ENCODE results near the gene INTS14. TPM values are rescaled to one million over a fixed set of nuclear protein-coding genes. Genes with fewer than 3 reads are reported as not detected.

INTS14 gene
- total and polyA plus RNA-seq, 2 experiments from 2014 or later: 28.6 to 45.7 TPM

DNA sequence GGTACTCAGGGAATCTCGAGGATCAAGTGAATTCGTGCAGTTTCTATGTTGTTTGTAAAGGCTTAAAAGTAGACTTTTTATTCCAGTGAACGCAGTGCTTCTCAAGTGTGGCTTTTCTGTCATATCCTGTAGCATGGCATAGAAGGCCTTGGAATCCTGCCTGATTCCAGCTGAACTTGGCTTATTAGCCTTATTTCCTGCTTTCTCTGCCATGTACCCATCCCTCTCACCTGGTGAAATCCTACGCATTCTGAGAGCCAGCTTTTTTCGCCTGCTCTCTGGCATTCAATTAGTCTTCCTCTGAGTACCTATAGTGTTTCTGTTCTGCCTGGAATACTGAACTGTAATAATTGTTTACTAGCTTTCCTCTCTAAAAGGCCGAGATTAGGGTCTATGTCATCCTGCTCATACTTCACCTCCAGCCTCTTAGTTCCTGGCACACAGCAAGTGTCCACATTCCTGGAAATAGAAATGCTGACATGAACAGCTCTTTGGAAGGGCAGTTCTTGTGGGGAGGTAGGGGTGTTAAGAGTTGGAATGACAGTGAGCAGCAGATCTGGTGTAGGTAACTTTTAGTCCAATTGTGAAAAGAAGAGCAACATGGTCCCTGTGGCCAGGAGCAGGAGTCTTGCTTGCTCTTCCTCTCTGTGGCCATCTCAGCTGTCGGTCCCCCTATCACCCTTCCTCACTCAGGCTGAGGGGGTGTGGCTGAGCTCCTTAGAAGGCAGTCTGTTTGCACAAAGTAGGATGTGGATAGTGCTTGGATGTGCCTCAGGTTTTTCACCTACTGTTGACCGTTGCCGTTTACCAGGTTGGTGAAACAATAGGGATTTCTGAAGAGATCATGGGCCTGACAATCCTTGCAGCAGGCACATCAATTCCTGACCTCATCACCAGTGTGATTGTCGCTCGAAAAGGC lies 41.2 kb upstream of the INTS14 start:
- Histone ChIP-seq H3K4me3 (no peak overlapping the region), H3K4me2 (no peak overlapping the region), H4K20me1 (ENCODE audit: insufficient read depth, poor library complexity, severe bottlenecking) (no peaks in the 10 kb centered on the region), H3K36me3 (replicated peaks; ENCODE audit: insufficient read depth, low read depth) (no peaks in the 10 kb centered on the region), H2AFZ (no peak overlapping the region), H3K79me2 (no peaks in the 10 kb centered on the region), H3K9me3 (ENCODE audit: low read depth) (no peaks in the 10 kb centered on the region), H3K4me1 (ENCODE audit: insufficient read depth) (no peaks in the 10 kb centered on the region), H3K27me3 (no peaks in the 10 kb centered on the region), H3K9me2 (replicated peaks; ENCODE audit: insufficient read depth) (no peaks in the 10 kb centered on the region), H3K27ac (no peak overlapping the region)
- WGBS (ENCODE audit: low lambda C conversion rate, missing lambda C conversion rate): 73% methylated on average over 11 of the region's 11 CpGs
- no peak for DNase-seq (ENCODE audit: low spot score)
- no peak for TF ChIP-seq EZH2phosphoT487 (IDR thresholded peaks at IDR 0.05; ENCODE audit: low read depth, severe bottlenecking, unreplicated experiment)
- TF ChIP-seq, protein P1, sequence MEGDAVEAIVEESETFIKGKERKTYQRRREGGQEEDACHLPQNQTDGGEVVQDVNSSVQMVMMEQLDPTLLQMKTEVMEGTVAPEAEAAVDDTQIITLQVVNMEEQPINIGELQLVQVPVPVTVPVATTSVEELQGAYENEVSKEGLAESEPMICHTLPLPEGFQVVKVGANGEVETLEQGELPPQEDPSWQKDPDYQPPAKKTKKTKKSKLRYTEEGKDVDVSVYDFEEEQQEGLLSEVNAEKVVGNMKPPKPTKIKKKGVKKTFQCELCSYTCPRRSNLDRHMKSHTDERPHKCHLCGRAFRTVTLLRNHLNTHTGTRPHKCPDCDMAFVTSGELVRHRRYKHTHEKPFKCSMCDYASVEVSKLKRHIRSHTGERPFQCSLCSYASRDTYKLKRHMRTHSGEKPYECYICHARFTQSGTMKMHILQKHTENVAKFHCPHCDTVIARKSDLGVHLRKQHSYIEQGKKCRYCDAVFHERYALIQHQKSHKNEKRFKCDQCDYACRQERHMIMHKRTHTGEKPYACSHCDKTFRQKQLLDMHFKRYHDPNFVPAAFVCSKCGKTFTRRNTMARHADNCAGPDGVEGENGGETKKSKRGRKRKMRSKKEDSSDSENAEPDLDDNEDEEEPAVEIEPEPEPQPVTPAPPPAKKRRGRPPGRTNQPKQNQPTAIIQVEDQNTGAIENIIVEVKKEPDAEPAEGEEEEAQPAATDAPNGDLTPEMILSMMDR (IDR thresholded peaks at IDR 0.05; ENCODE audit: poor library complexity): no peak

DNA sequence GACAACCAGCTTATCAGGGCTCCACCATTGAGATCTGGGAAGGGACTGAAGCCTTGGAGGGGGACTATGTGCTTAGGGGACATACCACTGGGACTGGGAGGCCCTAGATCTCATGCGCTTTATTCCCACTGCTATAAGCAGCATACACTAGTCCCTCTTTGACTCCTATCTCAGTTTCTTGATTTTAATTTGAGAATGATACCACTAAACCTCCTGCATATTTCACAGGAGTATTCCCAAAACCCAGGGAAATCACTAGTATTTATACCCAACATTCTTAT lies 40.1 kb upstream of the INTS14 start:
- no peaks in the 10 kb centered on the region for H4K20me1 ChIP-seq (ENCODE audit: insufficient read depth, poor library complexity, severe bottlenecking)
- H3K36me3 ChIP-seq (replicated peaks; ENCODE audit: insufficient read depth, low read depth): no peaks in the 10 kb centered on the region
- H3K9me3 ChIP-seq (ENCODE audit: low read depth): no peaks in the 10 kb centered on the region
- no peak overlapping the region for H3K27ac ChIP-seq
- WGBS (ENCODE audit: low lambda C conversion rate, missing lambda C conversion rate): 95% methylated on average over 1 of the region's 1 CpG
- no peaks in the 10 kb centered on the region for H3K27me3 ChIP-seq
- no peak overlapping the region for H3K4me3 ChIP-seq
- H3K79me2 ChIP-seq: no peaks in the 10 kb centered on the region
- no peak overlapping the region for H3K4me2 ChIP-seq
- no peak overlapping the region for H2AFZ ChIP-seq
- no peak for DNase-seq (ENCODE audit: low spot score)
- no peaks in the 10 kb centered on the region for H3K9me2 ChIP-seq (replicated peaks; ENCODE audit: insufficient read depth)
- TF ChIP-seq, protein P1 (IDR thresholded peaks at IDR 0.05; ENCODE audit: poor library complexity): no peak
- TF ChIP-seq EZH2 (IDR thresholded peaks at IDR 0.05; ENCODE audit: borderline replicate concordance): no peak
- TF ChIP-seq EZH2phosphoT487 (IDR thresholded peaks at IDR 0.05; ENCODE audit: low read depth, severe bottlenecking, unreplicated experiment): no peak
- no peaks in the 10 kb centered on the region for H3K4me1 ChIP-seq (ENCODE audit: insufficient read depth)

DNA sequence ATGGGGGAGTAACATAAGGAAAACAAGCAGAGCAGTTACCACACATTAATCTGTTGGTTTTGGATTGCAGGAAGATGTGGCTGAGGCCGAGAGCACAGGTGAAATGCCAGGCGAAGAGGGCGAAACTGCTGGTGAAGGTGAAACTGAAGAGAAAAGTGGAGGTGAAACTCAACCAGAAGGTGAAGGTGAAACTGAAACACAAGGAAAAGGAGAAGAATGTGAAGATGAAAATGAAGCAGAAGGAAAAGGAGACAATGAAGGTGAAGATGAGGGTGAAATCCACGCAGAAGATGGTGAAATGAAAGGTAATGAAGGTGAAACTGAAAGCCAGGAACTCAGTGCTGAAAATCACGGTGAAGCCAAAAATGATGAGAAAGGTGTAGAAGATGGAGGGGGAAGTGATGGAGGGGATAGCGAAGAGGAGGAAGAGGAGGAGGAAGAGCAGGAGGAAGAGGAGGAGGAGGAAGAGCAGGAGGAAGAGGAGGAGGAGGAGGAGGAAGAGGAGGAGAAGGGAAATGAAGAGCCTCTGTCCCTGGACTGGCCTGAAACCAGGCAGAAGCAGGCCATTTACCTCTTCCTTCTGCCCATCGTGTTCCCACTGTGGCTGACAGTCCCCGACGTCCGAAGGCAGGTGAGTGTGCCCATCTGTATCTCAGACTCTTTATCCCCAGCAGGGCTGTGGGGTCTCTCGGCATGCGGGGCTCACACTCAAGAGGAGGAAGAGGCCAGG lies 39.5 kb upstream of the INTS14 start:
- Histone ChIP-seq H4K20me1 (ENCODE audit: insufficient read depth, poor library complexity, severe bottlenecking) (no peaks in the 10 kb centered on the region), H3K4me3 (no peak overlapping the region), H3K9me3 (ENCODE audit: low read depth) (no peaks in the 10 kb centered on the region), H3K27me3 (no peaks in the 10 kb centered on the region), H3K36me3 (replicated peaks; ENCODE audit: insufficient read depth, low read depth) (no peaks in the 10 kb centered on the region), H3K4me2 (no peak overlapping the region), H3K4me1 (ENCODE audit: insufficient read depth) (no peaks in the 10 kb centered on the region), H2AFZ (no peak overlapping the region), H3K79me2 (no peaks in the 10 kb centered on the region), H3K9me2 (replicated peaks; ENCODE audit: insufficient read depth) (no peaks in the 10 kb centered on the region), H3K27ac (no peak overlapping the region)
- WGBS (ENCODE audit: low lambda C conversion rate, missing lambda C conversion rate): 97% methylated on average over 10 of the region's 12 CpGs
- no peak for TF ChIP-seq EZH2phosphoT487 (IDR thresholded peaks at IDR 0.05; ENCODE audit: low read depth, severe bottlenecking, unreplicated experiment)
- TF ChIP-seq, protein P1 (IDR thresholded peaks at IDR 0.05; ENCODE audit: poor library complexity): no peak
- no peak for TF ChIP-seq EZH2 (IDR thresholded peaks at IDR 0.05; ENCODE audit: borderline replicate concordance)
- DNase-seq (ENCODE audit: low spot score): no peak

All from hepatocyte (in vitro differentiated cells).